Neuronal stem cell (in vitro differentiated cells): ENCODE data around the gene ARHGEF7.

ENCODE experiments used
- DNase-seq: peaks from one replicate; pipeline ENCODE4 v3.0.0-alpha.2; 2013; ENCODE audit warnings: low spot score
- H2AFZ ChIP-seq: one replicate; pipeline ENCODE4 v1.6.1; 2013; ENCODE audit warnings: mild to moderate bottlenecking, low read length, inconsistent platforms
- H2AK5ac ChIP-seq: 2 replicates; pipeline ENCODE4 v1.6.1; 2013; ENCODE audit warnings: low read depth, mild to moderate bottlenecking, inconsistent platforms, low read length, moderate library complexity, mixed read lengths
- H2BK120ac ChIP-seq: 2 replicates; pipeline ENCODE4 v1.6.1; 2013; ENCODE audit warnings: low read depth, mild to moderate bottlenecking, inconsistent platforms, low read length, moderate library complexity, mixed read lengths
- H2BK12ac ChIP-seq: one replicate; pipeline ENCODE4 v1.6.1; 2013; ENCODE audit warnings: low read length, inconsistent platforms
- H2BK15ac ChIP-seq: 2 replicates; pipeline ENCODE4 v1.6.1; 2013; ENCODE audit warnings: mild to moderate bottlenecking, low read length, inconsistent platforms, mixed read lengths
- H2BK5ac ChIP-seq: one replicate; pipeline ENCODE4 v1.6.1; 2013; ENCODE audit warnings: inconsistent platforms, mild to moderate bottlenecking, low read length, moderate library complexity
- H3K14ac ChIP-seq: one replicate; pipeline ENCODE4 v1.6.1; 2013; ENCODE audit warnings: low read length, inconsistent platforms
- H3K18ac ChIP-seq: 2 replicates; pipeline ENCODE4 v1.6.1; 2013; ENCODE audit warnings: low read length, inconsistent platforms
- H3K23ac ChIP-seq: 2 replicates; pipeline ENCODE4 v1.6.1; 2013; ENCODE audit warnings: low read depth, mild to moderate bottlenecking, mixed read lengths, low read length, inconsistent platforms; ENCODE audit not compliant: poor library complexity
- H3K27ac ChIP-seq: replicated peaks from 3 replicates; pipeline ENCODE4 v1.5.1; 2013; ENCODE audit warnings: low read length, inconsistent platforms
- H3K27me3 ChIP-seq, 3 experiments: 2 replicates each; pipeline ENCODE4 v1.6.1; 2013; ENCODE audit warnings: low read length in 3 of 3, mild to moderate bottlenecking in 2 of 3, inconsistent platforms in 1 of 3, low read depth in 1 of 3, mixed read lengths in 1 of 3, moderate library complexity in 1 of 3; ENCODE audit not compliant: control insufficient read depth in 3 of 3, insufficient read depth in 3 of 3
- H3K36me3 ChIP-seq, 2 donors: replicated peaks in 1 of 2; 2 replicates each; pipeline ENCODE4 v1.6.1; 2013; ENCODE audit warnings: low read length in 2 of 2; ENCODE audit not compliant: control insufficient read depth in 2 of 2, insufficient read depth in 2 of 2
- H3K4ac ChIP-seq: 2 replicates; pipeline ENCODE4 v1.6.1; 2013; ENCODE audit warnings: inconsistent platforms, mild to moderate bottlenecking, low read length, moderate library complexity
- H3K4me1 ChIP-seq, 2 donors: 1 replicate in 1 of 2; 2 replicates in 1 of 2; pipeline ENCODE4 v1.6.1; 2013; ENCODE audit warnings: low read length in 2 of 2, low read depth in 1 of 2; ENCODE audit not compliant: control insufficient read depth in 2 of 2, insufficient read depth in 1 of 2
- H3K4me2 ChIP-seq: one replicate; pipeline ENCODE4 v1.6.1; 2013; ENCODE audit warnings: mild to moderate bottlenecking, low read length, inconsistent platforms; ENCODE audit not compliant: insufficient read depth, poor library complexity, severe bottlenecking
- H3K4me3 ChIP-seq, 2 donors: 2 replicates each; pipeline ENCODE4 v1.5.1; 2013; ENCODE audit warnings: low read length in 2 of 2, mild to moderate bottlenecking in 2 of 2, inconsistent platforms in 1 of 2, moderate library complexity in 1 of 2
- H3K79me1 ChIP-seq: one replicate; pipeline ENCODE4 v1.6.1; 2013; ENCODE audit warnings: low read depth, mild to moderate bottlenecking, inconsistent platforms, low read length, moderate library complexity
- H3K9ac ChIP-seq: one replicate; pipeline ENCODE4 v1.6.1; 2013; ENCODE audit warnings: mild to moderate bottlenecking, low read depth, low read length, inconsistent platforms; ENCODE audit not compliant: poor library complexity
- H3K9me3 ChIP-seq, 2 donors: replicated peaks in 1 of 2; 2 replicates each; pipeline versions ENCODE3 to v1.6.1; 2013; ENCODE audit warnings: low read length in 2 of 2, mild to moderate bottlenecking in 2 of 2, inconsistent platforms in 1 of 2, low read depth in 1 of 2, mixed read lengths in 1 of 2, moderate library complexity in 1 of 2; ENCODE audit not compliant: control insufficient read depth in 2 of 2, insufficient read depth in 1 of 2
- H4K8ac ChIP-seq: one replicate; pipeline ENCODE4 v1.6.1; 2013; ENCODE audit warnings: low read depth, mild to moderate bottlenecking, inconsistent platforms, low read length, moderate library complexity
- H4K91ac ChIP-seq: one replicate; pipeline ENCODE4 v1.6.1; 2013; ENCODE audit warnings: low read length, low read depth, mild to moderate bottlenecking, inconsistent platforms; ENCODE audit not compliant: poor library complexity
- WGBS, 2 donors: extraction: QIAGEN DNeasy Blood & Tissue Kit; methylation state at CpG; one replicate each; pipeline ENCODE4 v1.1.7; 2013; ENCODE audit warnings: missing lambda C conversion rate in 2 of 2, mixed read lengths in 1 of 2; ENCODE audit not compliant: insufficient read length in 2 of 2, insufficient replicate concordance in 1 of 2; ENCODE audit errors: extremely low coverage in 2 of 2; 5-methylcytosine and 5-hydroxymethylcytosine counted together

Gene ARHGEF7

DNA sequence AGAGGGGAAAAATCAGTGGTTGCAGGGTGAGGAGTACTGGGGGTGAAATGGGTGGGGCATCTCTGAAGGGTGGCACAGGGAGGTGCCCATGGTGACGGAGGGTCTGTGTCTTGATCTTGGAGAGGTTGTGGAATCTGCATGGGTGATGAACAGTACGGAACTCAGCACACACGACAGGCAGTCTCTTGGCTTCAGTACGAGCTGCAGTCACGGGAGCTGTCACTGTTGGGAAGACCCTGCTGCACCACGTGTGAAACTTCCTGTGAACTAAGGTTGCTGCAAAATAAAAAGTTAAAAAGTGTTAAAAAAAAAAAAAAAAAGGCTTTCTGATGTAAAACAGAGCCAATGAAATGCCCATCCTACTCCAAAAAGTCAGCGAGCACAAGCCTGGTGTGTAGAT is 239.7 kb downstream of the ARHGEF7 start:
- no peak overlapping the region for H2AK5ac ChIP-seq
- no peak overlapping the region for H2BK12ac ChIP-seq
- H3K9ac ChIP-seq: no peak overlapping the region
- no peak overlapping the region for H3K4me3 ChIP-seq
- WGBS, 2 donors: no CpG with 5 or more reads among the region's 7 CpGs
- no peak for DNase-seq
- no peak overlapping the region for H2BK15ac ChIP-seq
- H3K27ac ChIP-seq: no peak overlapping the region
- no peak overlapping the region for H3K14ac ChIP-seq
- no peak overlapping the region for H3K4ac ChIP-seq
- H4K8ac ChIP-seq: no peak overlapping the region
- H2BK5ac ChIP-seq: no peak overlapping the region
- no peaks in the 10 kb centered on the region for H3K79me1 ChIP-seq
- peaks cover 0 to 2% of the 10 kb centered on the region in 2 donors for H3K36me3 ChIP-seq
- H3K18ac ChIP-seq: no peak overlapping the region
- peaks cover 0 to 12% (median 0%) of the 10 kb centered on the region in 3 experiments for H3K27me3 ChIP-seq
- H3K9me3 ChIP-seq: peaks cover 0 to 2% of the 10 kb centered on the region in 2 donors
- H3K4me2 ChIP-seq: no peak overlapping the region
- no peak overlapping the region for H2BK120ac ChIP-seq
- no peak overlapping the region for H4K91ac ChIP-seq
- H3K23ac ChIP-seq: no peak overlapping the region
- no peak overlapping the region for H2AFZ ChIP-seq
- H3K4me1 ChIP-seq: peaks cover 0 to 3% of the 10 kb centered on the region in 2 donors
